GM21619 (cell line): ENCODE measurements around the gene SIGMAR1.

Source experiments
- ATAC-seq: cut with Tn5 transposase; IDR thresholded peaks from one replicate; pipeline ENCODE4 v1.9.1; 2021; ENCODE audit not compliant: unreplicated experiment

The SIGMAR1 gene

GRCh38 chr9:34637356-34638137 lies at the start of gene SIGMAR1:
SIGMAR1 (minus strand) TSS chr9:34637787; CDS start chr9:34637697, 90 bp downstream.
- ATAC-seq: peak; percentile 90

DNA sequence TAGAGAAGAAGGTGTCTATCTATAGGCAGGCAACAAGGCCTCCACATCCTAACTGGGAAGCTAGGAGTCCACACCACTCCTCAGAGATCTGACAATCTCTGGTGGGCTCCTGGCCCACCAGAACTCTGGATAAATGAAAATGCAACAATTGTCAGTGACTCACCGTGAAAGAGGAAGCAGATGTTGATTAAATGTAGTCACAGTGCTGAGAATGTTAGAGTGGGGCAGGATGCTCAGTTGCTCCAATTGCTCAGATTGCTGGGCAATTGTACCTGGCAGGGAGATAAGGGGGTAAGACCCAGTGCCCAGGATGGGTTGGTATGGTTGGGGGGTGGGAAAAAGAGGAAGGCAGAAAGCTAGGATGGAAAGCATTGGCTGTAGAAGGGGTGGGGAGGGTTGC lies 49.1 kb upstream of the SIGMAR1 start:
- no peak for ATAC-seq

- no peak for ATAC-seq
Measured at GRCh38 chr9:34686231-34686630, 48.6 kb upstream of the SIGMAR1 start.

DNA sequence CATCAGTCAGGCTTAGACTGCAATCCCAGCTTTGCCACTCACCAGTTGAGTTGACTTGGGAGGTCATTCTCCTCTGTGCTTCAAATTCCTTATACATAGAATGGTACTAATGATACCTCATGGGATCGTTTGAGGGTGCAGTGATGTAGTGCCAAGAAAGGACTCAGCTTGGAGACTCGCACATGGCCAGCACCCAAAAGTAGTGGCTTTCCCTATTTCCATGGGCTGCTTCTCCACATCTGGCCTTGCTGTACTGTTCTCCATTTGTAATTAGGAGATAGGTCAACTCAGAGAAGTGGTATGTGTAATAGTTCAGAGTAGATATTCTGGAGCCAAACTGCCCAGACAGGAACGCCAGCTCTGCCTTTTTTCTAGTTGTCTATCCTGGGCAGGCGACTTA lies 48.0 kb upstream of the SIGMAR1 start:
- no peak for ATAC-seq

- no peak for ATAC-seq
Measured at GRCh38 chr9:34684816-34685215, 47.2 kb upstream of the SIGMAR1 start.

GRCh38 chr9:34684145-34684544 lies 46.6 kb upstream of the SIGMAR1 start:
- ATAC-seq: no peak

GRCh38 chr9:34675869-34676268 lies 38.3 kb upstream of the SIGMAR1 start:
- ATAC-seq: no peak

- no peak for ATAC-seq
Measured at GRCh38 chr9:34675048-34675714, 37.6 kb upstream of the SIGMAR1 start.

DNA sequence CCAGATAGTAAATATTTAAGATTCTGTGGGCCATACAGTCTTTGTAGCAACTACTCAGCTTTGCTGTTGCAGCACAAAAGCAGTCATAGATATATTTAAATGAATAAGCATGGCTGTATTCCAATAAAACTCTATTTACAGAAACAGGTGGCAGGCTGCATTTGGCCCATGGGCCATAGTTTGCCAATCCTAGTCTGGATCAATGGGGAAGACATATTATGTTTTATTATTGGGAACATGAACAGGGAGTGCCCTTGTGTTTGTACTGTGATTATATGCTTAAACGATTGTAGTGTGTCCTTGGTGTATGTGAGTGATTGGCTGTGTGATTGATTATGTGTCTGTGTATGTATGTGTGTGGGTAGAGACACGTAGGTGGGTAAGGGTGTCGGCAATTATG lies 36.9 kb upstream of the SIGMAR1 start:
- ATAC-seq: no peak

DNA sequence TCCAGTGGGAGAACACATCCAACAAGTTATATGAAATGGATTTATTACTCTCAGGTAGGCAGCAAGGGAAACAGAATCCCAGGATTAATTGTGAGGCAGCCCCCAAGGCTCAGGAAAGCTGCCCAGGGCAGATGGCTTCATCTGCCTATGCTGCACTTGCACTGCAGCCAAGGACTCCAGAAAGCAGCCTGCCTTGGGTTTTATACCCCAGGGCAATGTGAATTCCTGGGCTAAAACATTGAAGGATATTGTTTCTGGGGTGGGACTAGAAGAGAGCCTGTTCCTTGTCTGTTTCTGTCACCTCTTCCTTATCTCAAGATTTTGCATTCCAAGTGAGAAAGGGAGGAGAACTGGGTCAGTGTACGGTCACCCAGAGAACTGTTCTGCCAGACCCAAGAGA lies 33.7 kb upstream of the SIGMAR1 start:
- ATAC-seq: no peak

DNA sequence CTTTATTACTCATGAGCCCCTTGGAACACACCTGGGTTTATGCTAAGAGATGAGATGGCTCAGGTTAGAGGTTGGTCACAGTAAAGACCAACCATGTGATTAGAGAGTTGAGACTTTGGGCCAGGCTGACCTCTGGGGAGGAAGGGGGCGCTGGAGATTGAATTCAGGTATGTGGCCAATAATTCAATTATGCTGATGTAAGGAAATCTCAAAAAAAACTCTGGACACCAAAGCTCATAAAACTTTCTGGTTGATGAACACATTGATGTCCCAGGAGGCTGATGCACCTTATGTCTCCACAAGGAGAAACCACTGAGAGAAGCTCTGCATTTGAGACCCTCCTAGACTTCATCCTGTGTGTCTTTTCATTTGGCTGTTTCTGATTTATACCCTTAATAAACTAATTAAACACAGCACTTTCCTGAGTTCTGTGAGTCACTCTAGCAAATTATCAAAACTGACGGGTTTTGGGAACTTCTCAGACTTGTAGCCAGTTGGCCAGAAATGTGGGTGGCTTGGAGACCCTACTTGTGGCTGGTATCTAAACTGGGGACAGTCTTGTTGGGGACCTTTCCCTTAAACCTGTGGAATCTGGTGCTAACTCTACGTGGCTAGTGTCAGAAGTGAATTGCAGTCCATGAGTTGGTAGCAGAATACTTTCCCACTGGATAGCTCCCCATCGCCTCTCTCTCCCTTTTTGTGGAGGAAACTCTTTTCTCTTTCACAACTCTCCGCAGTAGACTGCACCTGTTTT lies 32.4 kb upstream of the SIGMAR1 start:
- ATAC-seq: no peak

DNA sequence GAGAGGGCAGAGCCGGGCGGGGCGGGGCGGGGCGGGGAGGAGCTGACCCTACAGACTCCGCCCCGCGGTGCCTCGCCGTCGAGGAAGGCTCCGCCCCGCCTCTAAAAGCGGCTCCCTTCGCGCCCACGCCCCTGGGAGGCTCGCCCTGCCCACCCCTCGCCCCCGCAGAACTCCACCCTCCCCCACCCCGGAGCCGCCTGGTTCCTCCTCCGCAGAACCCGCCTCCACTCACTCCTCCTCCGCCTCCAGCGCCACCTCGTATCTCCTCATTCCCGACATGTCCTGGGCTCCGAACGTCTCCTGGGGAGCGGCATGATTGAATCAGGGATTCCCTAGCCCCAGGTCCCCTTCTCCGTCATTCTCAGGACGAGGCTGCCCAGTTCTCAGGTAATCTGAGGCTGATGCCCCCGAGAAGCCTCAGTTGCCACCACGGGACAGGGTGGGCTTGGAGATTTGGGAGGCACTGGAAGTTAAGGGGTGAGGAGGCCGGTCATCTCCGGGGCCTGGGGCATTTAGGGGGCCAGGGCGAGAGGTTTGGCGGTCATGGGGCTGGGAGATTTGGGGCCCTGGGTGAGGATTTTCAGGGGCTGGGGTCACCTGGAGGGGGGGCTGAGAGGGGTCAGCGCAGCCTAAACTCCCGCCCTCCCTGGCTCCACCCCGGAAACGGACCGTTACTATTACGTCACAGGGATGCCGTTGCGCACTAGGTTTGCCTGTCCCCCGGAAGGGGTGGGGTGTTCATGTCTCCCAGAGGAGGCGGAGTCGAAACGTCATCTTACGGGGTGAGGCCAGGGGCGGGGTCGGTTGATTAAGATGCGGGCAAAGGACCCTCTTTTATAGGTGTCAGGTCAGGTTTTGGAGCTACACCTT lies 28.0 kb upstream of the SIGMAR1 start:
- peak; percentile 60 for ATAC-seq

DNA sequence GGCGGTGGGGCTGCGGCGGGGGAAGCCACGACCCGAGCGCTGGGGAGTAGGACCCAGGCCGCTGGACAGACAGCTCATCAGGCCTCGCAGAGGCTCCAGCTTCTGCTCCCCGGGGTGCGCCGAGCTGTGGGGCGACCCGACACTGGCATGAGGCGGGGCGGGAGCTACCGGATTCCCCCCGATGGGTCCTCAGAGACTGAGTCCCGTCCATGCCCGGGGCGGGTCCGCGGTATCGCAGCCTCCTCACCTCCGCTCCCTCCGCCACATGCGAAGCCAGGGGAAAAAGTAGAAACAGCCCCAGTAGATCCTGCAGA lies 27.4 kb upstream of the SIGMAR1 start:
- ATAC-seq: peak; percentile 26

GRCh38 chr9:34664281-34665066 lies 26.9 kb upstream of the SIGMAR1 start:
- ATAC-seq: peak; percentile 10

- ATAC-seq: no peak
Measured at GRCh38 chr9:34663303-34663605, 25.7 kb upstream of the SIGMAR1 start.

- ATAC-seq: no peak
Measured at GRCh38 chr9:34662526-34663302, 25.1 kb upstream of the SIGMAR1 start, which contains the start of gene CCL27. CCL27 (minus strand) TSS chr9:34662657; CDS start chr9:34662633, 24 bp downstream.

- ATAC-seq: no peak
Measured at GRCh38 chr9:34659592-34660253, 22.1 kb upstream of the SIGMAR1 start.

DNA sequence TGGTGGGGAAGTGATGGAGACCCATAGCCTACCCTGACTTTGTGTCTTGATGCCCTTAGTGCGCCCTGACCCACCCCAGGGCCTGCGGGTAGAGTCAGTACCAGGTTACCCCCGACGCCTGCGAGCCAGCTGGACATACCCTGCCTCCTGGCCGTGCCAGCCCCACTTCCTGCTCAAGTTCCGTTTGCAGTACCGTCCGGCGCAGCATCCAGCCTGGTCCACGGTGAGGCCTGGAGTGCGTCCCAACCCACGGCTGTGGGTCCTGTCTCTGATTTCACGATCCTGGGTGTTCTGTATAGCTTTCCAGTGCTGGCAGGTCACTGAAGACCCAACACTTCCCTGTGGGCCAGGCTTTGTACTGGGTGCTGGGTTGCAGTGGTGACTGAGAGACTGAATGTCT lies 20.9 kb upstream of the SIGMAR1 start:
- ATAC-seq: no peak

- ATAC-seq: no peak
Measured at GRCh38 chr9:34656992-34657391, 19.4 kb upstream of the SIGMAR1 start.
